Upper lobe of right lung (tissue), 1 donor: ENCODE results near the gene HCST. TPM values are rescaled to one million over a fixed set of nuclear protein-coding genes. Genes with fewer than 3 reads are reported as not detected.
A peak's percentile ranks its signal among the peaks of the same experiment; 100 is the strongest.

Experiments used
- ATAC-seq: fragments of 200-7000 bp; cut with Tn5 transposase; one replicate; pipeline ENCODE4 v1.9.1; 2020; ENCODE audit warnings: mild to moderate bottlenecking, moderate library complexity
- DNase-seq: peaks from one replicate; pipeline ENCODE4 v3.0.0-alpha.2; 2020
- H3K27ac ChIP-seq: fragments of 200-600 bp; one replicate; pipeline ENCODE4 v1.8.0; 2022
- H3K27me3 ChIP-seq: fragments of 200-600 bp; one replicate; pipeline ENCODE4 v1.8.0; 2022; ENCODE audit warnings: mild to moderate bottlenecking
- H3K36me3 ChIP-seq: fragments of 200-600 bp; one replicate; pipeline ENCODE4 v1.8.0; 2022
- H3K4me1 ChIP-seq: fragments of 200-600 bp; one replicate; pipeline ENCODE4 v1.8.0; 2022
- H3K4me3 ChIP-seq: fragments of 200-600 bp; one replicate; pipeline ENCODE4 v1.8.0; 2022; ENCODE audit warnings: mild to moderate bottlenecking
- H3K9me3 ChIP-seq: fragments of 200-600 bp; one replicate; pipeline ENCODE4 v1.8.0; 2022
- CTCF ChIP-seq: fragments of 200-600 bp; IDR thresholded peaks from one replicate; pipeline ENCODE4 v1.8.0; 2022; ENCODE audit warnings: antibody characterized with exemption
- intact Hi-C: fragments of 100-400 bp; cut with DNase I; formaldehyde crosslinking; loops from one replicate; pipeline ENCODE4 v1.11.0; 2022
- total RNA-seq: library from RNA; stranded (reverse); fragmentation: NEBNext Ultra II Directional; extraction: Animal tissue kit (Norgen Biotek cat#: 25700); gene quantifications from one replicate; pipeline ENCODE4 v1.2.1, GENCODE V29; 2021
- donor health status: DM: no; HTN: yes; CAD: no; lungs with severe emphysema.

Gene HCST
- total RNA-seq, 1 donor from 2014 or later: 44.0 TPM

- no peaks in the 10 kb centered on the region for H3K36me3 ChIP-seq
- intact Hi-C loops: no loop called here
These were observed 11.3 kb downstream of the HCST start for GRCh38 chr19:35913589-35913988.

DNA sequence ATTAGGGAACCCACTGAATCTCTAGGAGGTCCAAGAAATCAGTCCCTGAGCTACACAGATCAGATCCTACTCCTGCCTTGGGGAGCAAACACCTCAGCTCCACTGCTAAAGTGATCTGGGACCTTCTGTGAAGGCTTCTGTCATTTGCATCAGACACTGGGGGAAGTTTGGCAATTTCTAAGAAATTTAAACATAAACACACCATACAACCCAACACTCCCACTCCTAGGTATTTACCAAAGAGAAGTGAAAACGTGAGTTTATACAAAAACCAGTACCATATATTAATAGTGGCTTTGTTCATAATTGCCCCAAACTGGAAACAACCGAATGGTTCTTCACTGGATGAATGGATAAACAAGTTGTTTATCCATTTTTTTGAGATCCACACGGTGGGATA is 13.1 kb downstream of the HCST start:
- no peak overlapping the region for H3K27ac ChIP-seq

More at GRCh38 chr19:35913589-35913988, 11.3 kb downstream of the HCST start:
- DNase-seq: no peak
- Histone ChIP-seq H3K9me3 (no peaks in the 10 kb centered on the region), H3K4me1 (peaks cover 5% of the 10 kb centered on the region), H3K27ac (no peak overlapping the region), H3K27me3 (no peaks in the 10 kb centered on the region), H3K4me3 (no peak overlapping the region)
- no peak for ATAC-seq
- no peak for TF ChIP-seq CTCF

DNA sequence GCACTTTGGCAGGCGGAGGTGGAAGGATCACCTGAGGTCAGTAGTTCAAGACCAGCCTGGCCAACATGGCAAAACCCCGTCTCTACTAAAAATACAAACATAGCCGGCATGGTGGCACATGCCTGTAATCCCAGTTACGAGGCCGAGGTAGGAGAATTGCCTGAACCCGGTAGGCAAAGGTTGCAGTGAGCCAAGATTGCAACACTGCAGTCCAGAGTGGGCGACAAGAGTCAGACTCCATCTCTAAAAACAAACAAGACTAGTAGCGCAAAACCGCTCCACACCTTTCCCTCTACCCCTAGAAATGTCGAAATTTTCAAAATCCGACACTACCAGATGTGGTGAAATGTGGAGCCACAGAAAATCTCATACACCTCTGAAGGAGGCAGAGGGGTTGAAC is 17.0 kb downstream of the HCST start:
- Histone ChIP-seq H3K27ac (no peak overlapping the region), H3K4me1 (no peaks in the 10 kb centered on the region)
- intact Hi-C loops: no loop called here

More for the DNA sequence above, 13.1 kb downstream of the HCST start:
- no peaks in the 10 kb centered on the region for H3K27me3 ChIP-seq
- no peaks in the 10 kb centered on the region for H3K36me3 ChIP-seq
- intact Hi-C loops: no loop called here
- H3K4me3 ChIP-seq: no peak overlapping the region
- ATAC-seq (peak; percentile 49), DNase-seq (no peak)
- H3K9me3 ChIP-seq: no peaks in the 10 kb centered on the region
- no peak for TF ChIP-seq CTCF
- H3K4me1 ChIP-seq: peaks cover 5% of the 10 kb centered on the region

GRCh38 chr19:35921012-35921411 is 18.7 kb downstream of the HCST start:
- H3K36me3 ChIP-seq: no peaks in the 10 kb centered on the region
- ATAC-seq (no peak), DNase-seq (no peak)
- no peaks in the 10 kb centered on the region for H3K4me1 ChIP-seq
- peaks cover 7% of the 10 kb centered on the region for H3K27me3 ChIP-seq
- no peak overlapping the region for H3K27ac ChIP-seq
- intact Hi-C loops: no loop called here
- TF ChIP-seq CTCF: no peak
- H3K9me3 ChIP-seq: no peaks in the 10 kb centered on the region
- H3K4me3 ChIP-seq: no peak overlapping the region

More for the DNA sequence above, 17.0 kb downstream of the HCST start:
- no peaks in the 10 kb centered on the region for H3K9me3 ChIP-seq
- ATAC-seq (no peak), DNase-seq (no peak)
- no peak overlapping the region for H3K4me3 ChIP-seq
- no peaks in the 10 kb centered on the region for H3K36me3 ChIP-seq
- no peaks in the 10 kb centered on the region for H3K27me3 ChIP-seq
- no peak for TF ChIP-seq CTCF

- Histone ChIP-seq H3K27ac (no peak overlapping the region), H3K4me3 (no peak overlapping the region), H3K36me3 (no peaks in the 10 kb centered on the region), H3K27me3 (peaks cover 8% of the 10 kb centered on the region), H3K9me3 (no peaks in the 10 kb centered on the region), H3K4me1 (no peaks in the 10 kb centered on the region)
- TF ChIP-seq CTCF: no peak
- intact Hi-C loops: no loop called here
- ATAC-seq (no peak), DNase-seq (no peak)
These were observed 23.2 kb downstream of the HCST start for GRCh38 chr19:35925501-35925900.

DNA sequence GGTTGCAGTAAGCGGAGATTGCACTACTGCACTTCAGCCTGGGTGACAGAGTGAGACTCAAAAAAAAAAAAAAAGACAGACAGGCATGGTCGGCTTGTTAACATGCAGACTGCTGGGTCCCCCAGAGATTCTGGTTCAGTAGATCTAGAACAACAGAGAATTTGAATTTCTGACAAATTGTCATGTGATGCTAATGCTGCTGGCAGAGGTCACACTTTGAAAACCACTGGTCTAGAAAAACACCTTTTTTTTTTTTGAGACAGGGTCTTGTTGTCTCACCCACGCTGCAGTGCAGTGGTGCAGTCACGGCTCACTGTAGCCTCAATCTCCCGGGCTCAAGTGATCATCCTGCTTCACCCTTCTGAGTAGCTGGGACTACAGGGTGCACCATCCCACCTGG is 26.2 kb downstream of the HCST start:
- TF ChIP-seq CTCF: no peak
- intact Hi-C loops: no loop called here

More for the DNA sequence above, 26.2 kb downstream of the HCST start:
- H3K4me1 ChIP-seq: peaks cover 6% of the 10 kb centered on the region
- no peak overlapping the region for H3K4me3 ChIP-seq
- ATAC-seq (no peak), DNase-seq (no peak)
- H3K36me3 ChIP-seq: no peaks in the 10 kb centered on the region
- no peak overlapping the region for H3K27ac ChIP-seq
- no peaks in the 10 kb centered on the region for H3K9me3 ChIP-seq
- peaks cover 8% of the 10 kb centered on the region for H3K27me3 ChIP-seq
